GM13977 (cell line): ENCODE data around the gene OR12D3.

Source experiments
- DNase-seq: peaks from one replicate; pipeline ENCODE4 v3.0.0; 2012; ENCODE audit warnings: low spot score
- in situ Hi-C: fragments of 300-500 bp; cut with MboI; formaldehyde crosslinking; loops from one replicate; pipeline ENCODE4 v1.12.0; 2022; ENCODE audit warnings: low sequenced_read_pairs, low pct_unique_long_range_greater_than_20kb, mixed read lengths, inconsistent platforms; ENCODE audit not compliant: unreplicated experiment
- TF ChIP-seq, protein P1 (sequence below): IDR thresholded peaks from 2 replicates; pipeline ENCODE4 v1.5.1; 2012; ENCODE audit warnings: mild to moderate bottlenecking, control low read depth; ENCODE audit not compliant: insufficient read depth; ENCODE audit errors: extremely low read depth, missing control alignments

OR12D3 gene

DNA sequence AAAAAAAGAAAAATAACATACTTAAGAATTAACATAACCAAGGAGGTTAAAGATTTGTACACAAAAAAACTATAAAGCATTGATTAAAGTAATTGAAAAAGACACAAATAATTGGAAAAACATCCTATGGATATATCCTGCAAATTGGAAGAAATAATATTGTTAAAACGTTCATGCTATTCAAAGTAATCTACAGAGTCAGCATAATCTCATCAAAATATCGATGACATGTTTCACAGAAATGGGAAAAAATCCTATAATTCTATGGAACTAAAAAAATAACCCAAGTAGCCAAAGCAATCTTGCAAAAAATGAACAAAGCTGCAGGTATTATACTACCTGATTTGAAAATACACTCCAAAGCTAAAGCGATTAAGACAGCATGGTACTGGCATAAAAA lies 29.7 kb downstream of the OR12D3 start:
- in situ Hi-C loops = no loop called here
- DNase-seq = no peak
- TF ChIP-seq, protein P1, sequence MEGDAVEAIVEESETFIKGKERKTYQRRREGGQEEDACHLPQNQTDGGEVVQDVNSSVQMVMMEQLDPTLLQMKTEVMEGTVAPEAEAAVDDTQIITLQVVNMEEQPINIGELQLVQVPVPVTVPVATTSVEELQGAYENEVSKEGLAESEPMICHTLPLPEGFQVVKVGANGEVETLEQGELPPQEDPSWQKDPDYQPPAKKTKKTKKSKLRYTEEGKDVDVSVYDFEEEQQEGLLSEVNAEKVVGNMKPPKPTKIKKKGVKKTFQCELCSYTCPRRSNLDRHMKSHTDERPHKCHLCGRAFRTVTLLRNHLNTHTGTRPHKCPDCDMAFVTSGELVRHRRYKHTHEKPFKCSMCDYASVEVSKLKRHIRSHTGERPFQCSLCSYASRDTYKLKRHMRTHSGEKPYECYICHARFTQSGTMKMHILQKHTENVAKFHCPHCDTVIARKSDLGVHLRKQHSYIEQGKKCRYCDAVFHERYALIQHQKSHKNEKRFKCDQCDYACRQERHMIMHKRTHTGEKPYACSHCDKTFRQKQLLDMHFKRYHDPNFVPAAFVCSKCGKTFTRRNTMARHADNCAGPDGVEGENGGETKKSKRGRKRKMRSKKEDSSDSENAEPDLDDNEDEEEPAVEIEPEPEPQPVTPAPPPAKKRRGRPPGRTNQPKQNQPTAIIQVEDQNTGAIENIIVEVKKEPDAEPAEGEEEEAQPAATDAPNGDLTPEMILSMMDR = no peak

DNA sequence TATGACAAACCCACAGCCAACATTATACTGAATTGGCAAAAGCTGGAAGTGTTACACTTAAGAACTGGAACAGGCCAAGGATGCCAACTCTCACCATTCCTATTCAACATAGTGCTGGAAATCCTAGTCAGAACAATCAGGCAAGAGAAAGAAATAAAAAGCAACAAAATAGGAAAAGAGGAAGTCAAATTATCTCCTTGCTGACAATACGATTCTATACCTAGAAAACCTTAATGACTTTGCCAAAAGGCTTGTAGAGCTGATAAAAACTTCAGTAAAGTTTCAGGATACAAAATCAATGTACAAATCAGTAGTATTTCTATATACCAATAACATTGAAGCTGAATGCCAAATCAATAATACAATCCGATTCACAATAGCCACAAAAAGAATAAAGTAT lies 38.8 kb downstream of the OR12D3 start:
- TF ChIP-seq, protein P1 = no peak
- in situ Hi-C loops = no loop called here

DNA sequence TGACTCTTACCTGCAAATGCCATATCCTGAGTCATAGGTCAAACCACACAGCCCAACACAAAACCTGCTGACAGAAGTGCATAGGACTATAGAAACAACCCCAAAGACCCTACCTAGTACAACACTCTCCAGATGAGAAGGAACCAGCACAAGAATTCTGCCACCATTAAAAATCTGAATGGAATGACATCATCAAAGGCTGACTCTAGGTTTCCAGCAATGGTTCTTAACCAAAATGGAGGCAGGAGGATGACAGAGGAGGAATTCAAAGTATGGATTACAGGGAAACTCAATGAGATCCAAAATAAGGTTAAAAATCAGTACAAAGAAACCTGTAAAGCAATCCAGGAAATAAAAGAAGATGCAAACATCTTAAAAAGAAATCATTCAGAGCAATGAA lies 42.4 kb downstream of the OR12D3 start:
- in situ Hi-C loops = no loop called here
- DNase-seq = no peak
- TF ChIP-seq, protein P1 = no peak

More for the DNA sequence above, 38.8 kb downstream of the OR12D3 start:
- DNase-seq = no peak

DNA sequence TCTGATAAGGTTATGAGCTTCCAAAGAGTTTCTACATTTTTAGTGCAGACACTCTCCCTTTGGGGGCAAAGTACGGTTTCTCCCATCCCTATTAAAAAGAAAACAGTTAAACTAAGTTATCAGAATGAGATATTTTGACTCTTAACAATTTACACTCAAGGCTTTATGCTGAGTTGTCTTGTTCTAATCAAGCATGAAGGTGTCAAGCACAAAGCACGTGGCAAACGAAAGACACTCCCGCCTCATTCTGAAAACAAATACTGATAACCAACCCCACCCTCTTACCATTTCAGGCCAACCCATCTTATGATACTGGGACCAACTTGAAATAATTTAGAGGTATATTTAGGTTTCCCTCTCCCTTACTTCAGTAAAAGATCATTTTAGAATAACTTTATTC lies 49.3 kb downstream of the OR12D3 start:
- in situ Hi-C loops = no loop called here
- DNase-seq = no peak
- TF ChIP-seq, protein P1 = no peak
